ENCODE data around the gene RALGDS.

GRCh38 chr9:133108794-133109641, 12.0 kb downstream of the RALGDS start:
- no peak for TF ChIP-seq CTBP1 (IDR thresholded peaks at IDR 0.05; ENCODE audit: borderline replicate concordance)
- no peak for TF ChIP-seq FOXK2 (IDR thresholded peaks at IDR 0.05)

Measured in HEK293T (cell line).